Temporal lobe (tissue), 2 donors: Measurements from ENCODE around the gene CYB5A. TPM values are rescaled to one million over a fixed set of nuclear protein-coding genes. Genes with fewer than 3 reads are reported as not detected.

Experiments
- small RNA-seq: library from RNA; depleted of rRNA; stranded (forward); fragments of <200 nt; gene quantifications from one replicate; pipeline ENCODE3, GENCODE V24; 2014; ENCODE audit warnings: low replicate concordance
- total RNA-seq: library from RNA; depleted of rRNA; stranded (reverse); fragments of >200 nt; gene quantifications from one replicate; pipeline ENCODE4 v1.2.3, GENCODE V29; 2014

The CYB5A gene
- total RNA-seq, 1 donor from 2014 or later: 7.9 TPM

Small RNA genes lying within 50 kb of the gene (small RNA-seq; reads per million reads assigned to genes)
- not detected for gene RN7SL551P

Other genes starting within 250 kb of the CYB5A start
- 2.2 TPM for gene FBXO15, start 144.1 kb downstream of the CYB5A start, total RNA-seq
- 28.8 TPM for gene TIMM21, start 143.4 kb downstream of the CYB5A start, total RNA-seq
- gene C18orf63, start 23.9 kb upstream of the CYB5A start, total RNA-seq: not detected
- 5.2 TPM for gene DIPK1C, start 165.3 kb upstream of the CYB5A start, total RNA-seq
- 35.7 TPM for gene CNDP2, start 204.4 kb upstream of the CYB5A start, total RNA-seq
- gene CNDP1, start 242.5 kb upstream of the CYB5A start, total RNA-seq: 0.49 TPM